ENCODE measurements around the gene HHEX. TPM values are rescaled to one million over a fixed set of nuclear protein-coding genes. Genes with fewer than 3 reads are reported as not detected.

Gene HHEX
- total and polyA plus RNA-seq, 2 of the 8 experiments (the other 6 are each of a cell fraction or from before 2014, with no cell fraction given) = 0.56 to 1.5 TPM

DNA sequence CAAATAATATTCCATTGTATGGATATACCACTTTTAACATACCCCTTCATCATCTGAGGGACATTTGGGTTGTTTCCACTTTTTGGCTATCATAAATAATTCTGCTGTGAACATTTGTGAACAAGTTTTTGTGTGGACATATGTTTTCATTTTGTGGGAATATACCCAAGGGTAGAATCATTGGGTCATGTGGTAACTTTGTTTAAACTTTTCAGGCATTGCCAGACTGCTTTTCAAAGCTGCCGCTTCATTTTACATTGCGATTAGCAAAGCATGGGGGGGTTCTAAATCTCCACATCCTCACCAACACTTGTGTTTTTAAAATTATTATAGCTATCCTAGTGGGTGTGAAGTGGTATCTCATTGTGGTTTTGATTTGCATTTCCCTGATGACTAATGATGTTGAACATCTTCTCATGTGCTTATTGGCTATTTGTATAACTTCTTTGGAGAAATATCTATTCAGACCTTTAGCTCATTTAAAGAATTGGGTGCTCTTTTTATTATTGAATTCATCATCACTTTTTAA is 8.4 kb upstream of the HHEX start:
- Histone ChIP-seq H2BK20ac (ENCODE audit: low read length) (no peak overlapping the region), H3K4me3 (ENCODE audit: extremely low read depth in 1 of 4, insufficient read depth in 2 of 4, low read depth in 3 of 4, low read length in 4 of 4) (no peak overlapping the region), H3K23ac (ENCODE audit: insufficient read length) (no peak overlapping the region), H4K8ac (ENCODE audit: extremely low read depth, insufficient read depth, low read length) (no peak overlapping the region), H4K91ac (replicated peaks; ENCODE audit: insufficient read length, low read length) (no peak overlapping the region), H2AFZ (ENCODE audit: low read length) (no peak overlapping the region), H3K79me1 (ENCODE audit: low read depth, low read length) (no peaks in the 10 kb centered on the region), H4K20me1 (replicated peaks in 1 of 2; ENCODE audit: control insufficient read depth in 1 of 2, insufficient read depth in 2 of 2, low read length in 2 of 2) (no peaks in the 10 kb centered on the region), H3K56ac (replicated peaks; ENCODE audit: insufficient read length, low read depth, low read length) (no peak overlapping the region), H3K9me3 (ENCODE audit: insufficient read depth in 2 of 2, low read depth in 1 of 2, low read length in 1 of 2) (no peaks in the 10 kb centered on the region), H2BK12ac (ENCODE audit: low read depth, low read length) (no peak overlapping the region), H3K27me3 (replicated peaks in 1 of 4; ENCODE audit: control insufficient read depth in 3 of 4, extremely low read depth in 1 of 4, insufficient read depth in 3 of 4, low read length in 3 of 4) (0 out of 7 replicates have a peak, but pooled peaks cover 0 to 2% (median 0%) of the 10 kb centered on the region in 4 experiments), H4K5ac (ENCODE audit: insufficient read length, low read depth, low read length) (no peak overlapping the region), H3K36me3 (ENCODE audit: control insufficient read depth in 2 of 4, insufficient read depth in 4 of 4, low read length in 3 of 4) (no peaks in the 10 kb centered on the region), H2BK120ac (replicated peaks; ENCODE audit: low read depth, low read length) (no peak overlapping the region), H3K27ac (ENCODE audit: low read depth, low read length) (no peak overlapping the region), H3K4ac (replicated peaks; ENCODE audit: insufficient read length, low read depth, low read length) (no peak overlapping the region), H3K18ac (ENCODE audit: extremely low read depth, low read length) (no peak overlapping the region), H3K14ac (ENCODE audit: insufficient read length) (no peak overlapping the region), H3K9ac (replicated peaks in 1 of 4; ENCODE audit: extremely low read depth in 1 of 4, low read depth in 3 of 4, low read length in 3 of 4) (no peak overlapping the region), H2BK5ac (ENCODE audit: low read depth, low read length) (no peak overlapping the region), H2AK5ac (ENCODE audit: low read depth, low read length) (no peak overlapping the region), H3K4me2 (ENCODE audit: insufficient read depth in 1 of 2, low read depth in 2 of 2, low read length in 2 of 2) (no peak overlapping the region), H3K79me2 (ENCODE audit: control insufficient read depth in 1 of 2, insufficient read depth in 2 of 2, low read length in 2 of 2) (no peaks in the 10 kb centered on the region), H3K4me1 (replicated peaks in 1 of 4; ENCODE audit: control insufficient read depth in 3 of 4, insufficient read depth in 4 of 4, low read length in 3 of 4) (no peaks in the 10 kb centered on the region), H2BK15ac (ENCODE audit: low read length) (no peak overlapping the region), H3K23me2 (ENCODE audit: low read depth, low read length) (no peaks in the 10 kb centered on the region)
- 96% methylated on average over 2 of the region's 2 CpGs; no CpG with 5 or more reads in 1 of the 2 experiments for WGBS, 2 experiments (ENCODE audit: extremely low coverage in 1 of 2, insufficient coverage in 1 of 2, insufficient read length in 1 of 2, insufficient replicate concordance in 2 of 2, low coverage in 1 of 2, low lambda C conversion rate in 2 of 2, missing lambda C conversion rate in 1 of 2)
- FAIRE-seq = no peak
- POLR2A ChIA-PET (ENCODE audit: partially characterized antibody) = no interaction called here
- DNase-seq (ENCODE audit: low read depth in 1 of 2, low spot score in 2 of 2) = no peak
- TF ChIP-seq EZH2 (IDR thresholded peaks at IDR 0.05; ENCODE audit: low read depth, low read length, severe bottlenecking) (no peak), ZNF274 (IDR thresholded peaks at IDR 0.05; ENCODE audit: borderline replicate concordance, extremely low read depth, low read length) (no peak), SP4 (IDR thresholded peaks at IDR 0.05; ENCODE audit: low read length) (no peak), CTBP2 (IDR thresholded peaks at IDR 0.05; ENCODE audit: borderline replicate concordance, insufficient read depth, insufficient read length, low read length) (no peak), POLR2A (IDR thresholded peaks at IDR 0.05; ENCODE audit: control extremely low read depth in 1 of 2, low read depth in 2 of 2, low read length in 2 of 2) (no peak), JUN (IDR thresholded peaks at IDR 0.05; ENCODE audit: low read depth, low read length) (no peak), PHF8 (conservative IDR thresholded peaks at IDR 0.05; ENCODE audit: low read depth, low read length) (no peak), SRF (IDR thresholded peaks at IDR 0.05; ENCODE audit: low read depth, low read length) (no peak)
- CTCF ChIA-PET (ENCODE audit: partially characterized antibody) = interaction anchor here (0.6 to 1.6 kb wide), 4 partner anchors 36 to 1979 kb away, joined by 3 to 6 read pairs (median 4); no protein-coding TSS in a partner anchor

Measured in H1 (cell line).